ENCODE measurements around the gene ZNF335.

GRCh38 chr20:45998761-45999160 lies 26.8 kb upstream of the ZNF335 start:
- TF ChIP-seq CTCF (IDR thresholded peaks at IDR 0.05; ENCODE audit: poor library complexity) (no peak), EZH2phosphoT487 (IDR thresholded peaks at IDR 0.05; ENCODE audit: low read depth, severe bottlenecking, unreplicated experiment) (no peak), EZH2 (IDR thresholded peaks at IDR 0.05; ENCODE audit: borderline replicate concordance) (no peak)
